Esophagus muscularis mucosa (tissue), 4 donors: ENCODE results near the gene LIMS1.
"Not testable (repeated sequence)": the region's sequence is repeated elsewhere in the genome, so short reads cannot be mapped to it uniquely, and the experiment has no call there.

ENCODE experiments used
- CTCF ChIP-seq, 3 experiments: fragments of 200-600 bp in 2 of 3; fragments of 450-650 bp in 1 of 3; sonication (generic) in 2 of 3; IDR thresholded peaks; one replicate each; pipeline ENCODE4 v1.5.1; 2017 to 2019; ENCODE audit warnings: antibody characterized with exemption in 3 of 3, mild to moderate bottlenecking in 2 of 3, moderate library complexity in 1 of 3
- EP300 ChIP-seq: sonication (generic); formaldehyde crosslinking; IDR thresholded peaks from one replicate; pipeline ENCODE4 v1.6.1; 2017; ENCODE audit warnings: antibody characterized with exemption
- POLR2A ChIP-seq: fragments of 450-650 bp; IDR thresholded peaks from one replicate; pipeline ENCODE4 v1.6.1; 2017; ENCODE audit warnings: antibody characterized with exemption, moderate library complexity, mild to moderate bottlenecking, low read depth
- POLR2AphosphoS5 ChIP-seq, 2 donors: sonication (generic); formaldehyde crosslinking; IDR thresholded peaks; one replicate each; pipeline ENCODE4 v1.6.1; 2017; ENCODE audit warnings: antibody characterized with exemption in 2 of 2

- not testable (repeated sequence) for TF ChIP-seq POLR2AphosphoS5 (IDR thresholded peaks at IDR 0.05); CTCF (IDR thresholded peaks at IDR 0.05); EP300; POLR2A
Observed at GRCh38 chr2:108653425-108653824, 119.2 kb downstream of the LIMS1 start.
